ENCODE results near the gene ACAP1. TPM values are rescaled to one million over a fixed set of nuclear protein-coding genes. Genes with fewer than 3 reads are reported as not detected.

ACAP1 gene
- polyA plus RNA-seq, 1 donor (not counting 4 experiments of a cell fraction or from before 2014, with no cell fraction given): 1.7 TPM

DNA sequence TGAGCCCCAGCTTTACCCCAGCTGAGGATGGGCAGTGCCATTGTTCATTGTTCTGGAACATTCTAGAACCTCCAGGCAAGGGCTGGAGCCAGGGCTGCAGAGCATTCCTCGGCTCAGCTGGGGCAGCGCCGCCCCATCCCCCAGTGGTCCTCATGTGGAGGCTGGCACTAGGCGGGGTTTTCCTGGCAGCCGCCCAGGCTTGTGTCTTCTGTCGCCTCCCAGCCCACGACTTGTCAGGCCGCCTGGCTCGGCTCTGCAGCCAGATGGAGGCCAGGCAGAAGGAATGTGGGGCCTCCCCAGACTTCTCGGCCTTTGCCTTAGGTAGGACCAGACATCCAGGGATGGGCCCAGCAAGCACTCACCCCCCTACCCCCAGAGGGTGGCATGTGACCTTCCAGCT is 18.7 kb downstream of the ACAP1 start, which contains the start of gene TMEM95:
Gene TMEM95, plus strand, starts transcription at position 104 of the 400 bp plus-strand sequence. Its CDS starts 49 bp downstream, at position 153.
- Histone ChIP-seq H3K4me2 (ENCODE audit: control insufficient read depth, extremely low read depth, insufficient read depth, low read depth, low read length) (peak within 1 kb of the TSS; percentile 95), H3K9ac (ENCODE audit: control insufficient read depth, extremely low read depth, insufficient read depth, low read length) (peak within 1 kb of the TSS; percentile 69), H3K9me3 (ENCODE audit: control insufficient read depth, low read depth, low read length) (no peaks in the 10 kb centered on the region), H3K4me1 (ENCODE audit: control insufficient read depth, extremely low read depth, insufficient read depth, low read length) (peaks cover 36% of the 10 kb centered on the region), H4K20me1 (ENCODE audit: control insufficient read depth, extremely low read depth, insufficient read depth, low read length) (no peaks in the 10 kb centered on the region), H3K79me2 (ENCODE audit: control insufficient read depth, insufficient read depth, low read length) (peaks cover 23% of the 10 kb centered on the region), H2AFZ (ENCODE audit: control insufficient read depth, low read length) (no peak within 1 kb of the TSS), H3K27me3 (ENCODE audit: control insufficient read depth, extremely low read depth, insufficient read depth, low read length) (no peaks in the 10 kb centered on the region), H3K4me3 (ENCODE audit: control insufficient read depth in 2 of 3, extremely low read depth in 1 of 3, insufficient read depth in 2 of 3, low read depth in 1 of 3, low read length in 3 of 3) (peak within 1 kb of the TSS; percentile 45 to 58 (median 54)), H3K36me3 (ENCODE audit: control insufficient read depth in 2 of 2, extremely low read depth in 1 of 2, insufficient read depth in 2 of 2, low read length in 2 of 2) (no peaks in the 10 kb centered on the region), H3K9me1 (ENCODE audit: control insufficient read depth, extremely low read depth, insufficient read depth, low read length) (no peaks in the 10 kb centered on the region), H3K27ac (ENCODE audit: control insufficient read depth, insufficient read depth, low read length) (peak within 1 kb of the TSS; percentile 88)
- FAIRE-seq: no peak
- no peak for DNase-seq (ENCODE audit: low read depth, low spot score)
- dilution Hi-C loops (cut with MboI; ENCODE audit: extremely low pct_ligation_motif_present, low sequenced_read_pairs): no loop called here
- TF ChIP-seq, protein P1, sequence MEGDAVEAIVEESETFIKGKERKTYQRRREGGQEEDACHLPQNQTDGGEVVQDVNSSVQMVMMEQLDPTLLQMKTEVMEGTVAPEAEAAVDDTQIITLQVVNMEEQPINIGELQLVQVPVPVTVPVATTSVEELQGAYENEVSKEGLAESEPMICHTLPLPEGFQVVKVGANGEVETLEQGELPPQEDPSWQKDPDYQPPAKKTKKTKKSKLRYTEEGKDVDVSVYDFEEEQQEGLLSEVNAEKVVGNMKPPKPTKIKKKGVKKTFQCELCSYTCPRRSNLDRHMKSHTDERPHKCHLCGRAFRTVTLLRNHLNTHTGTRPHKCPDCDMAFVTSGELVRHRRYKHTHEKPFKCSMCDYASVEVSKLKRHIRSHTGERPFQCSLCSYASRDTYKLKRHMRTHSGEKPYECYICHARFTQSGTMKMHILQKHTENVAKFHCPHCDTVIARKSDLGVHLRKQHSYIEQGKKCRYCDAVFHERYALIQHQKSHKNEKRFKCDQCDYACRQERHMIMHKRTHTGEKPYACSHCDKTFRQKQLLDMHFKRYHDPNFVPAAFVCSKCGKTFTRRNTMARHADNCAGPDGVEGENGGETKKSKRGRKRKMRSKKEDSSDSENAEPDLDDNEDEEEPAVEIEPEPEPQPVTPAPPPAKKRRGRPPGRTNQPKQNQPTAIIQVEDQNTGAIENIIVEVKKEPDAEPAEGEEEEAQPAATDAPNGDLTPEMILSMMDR (optimal IDR thresholded peaks at IDR 0.05 in 1 of 3, IDR thresholded peaks at IDR 0.05 in 1 of 3, conservative IDR thresholded peaks at IDR 0.05 in 1 of 3; ENCODE audit: extremely low read depth in 1 of 3, insufficient read depth in 2 of 3, low read length in 3 of 3): no peak
- no peak for TF ChIP-seq EZH2 (IDR thresholded peaks at IDR 0.05; ENCODE audit: low read length)

DNA sequence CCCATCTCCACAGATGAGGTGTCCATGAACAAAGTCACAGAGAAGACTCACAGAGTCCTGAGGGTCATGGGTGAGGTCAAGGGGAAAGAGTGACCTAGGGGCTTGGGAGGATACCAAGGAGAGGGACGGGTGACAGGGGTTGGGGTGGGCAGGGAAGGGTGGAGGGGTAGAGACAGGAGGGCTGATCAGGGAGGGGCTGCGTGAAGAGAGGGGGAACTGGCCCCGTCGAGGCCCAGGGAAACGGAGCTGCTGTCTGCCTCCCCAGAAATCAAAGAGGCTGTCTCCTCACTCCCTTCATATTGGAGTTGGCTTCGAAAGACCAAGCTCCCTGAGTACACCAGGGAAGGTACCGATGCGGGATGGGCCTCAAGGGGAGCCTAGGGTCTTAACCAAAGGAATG is 19.2 kb downstream of the ACAP1 start:
- no peak overlapping the region for H2AFZ ChIP-seq (ENCODE audit: control insufficient read depth, low read length)
- H3K9me3 ChIP-seq (ENCODE audit: control insufficient read depth, low read depth, low read length): no peaks in the 10 kb centered on the region
- no peaks in the 10 kb centered on the region for H3K27me3 ChIP-seq (ENCODE audit: control insufficient read depth, extremely low read depth, insufficient read depth, low read length)
- TF ChIP-seq, protein P1 (optimal IDR thresholded peaks at IDR 0.05 in 1 of 3, IDR thresholded peaks at IDR 0.05 in 1 of 3, conservative IDR thresholded peaks at IDR 0.05 in 1 of 3; ENCODE audit: extremely low read depth in 1 of 3, insufficient read depth in 2 of 3, low read length in 3 of 3): no peak
- TF ChIP-seq EZH2 (IDR thresholded peaks at IDR 0.05; ENCODE audit: low read length): no peak
- H3K36me3 ChIP-seq (ENCODE audit: control insufficient read depth in 2 of 2, extremely low read depth in 1 of 2, insufficient read depth in 2 of 2, low read length in 2 of 2): no peaks in the 10 kb centered on the region
- no peaks in the 10 kb centered on the region for H3K9me1 ChIP-seq (ENCODE audit: control insufficient read depth, extremely low read depth, insufficient read depth, low read length)
- H4K20me1 ChIP-seq (ENCODE audit: control insufficient read depth, extremely low read depth, insufficient read depth, low read length): no peaks in the 10 kb centered on the region
- H3K4me2 ChIP-seq (ENCODE audit: control insufficient read depth, extremely low read depth, insufficient read depth, low read depth, low read length): no peak overlapping the region
- peak overlapping the region; percentile 51 for H3K27ac ChIP-seq (ENCODE audit: control insufficient read depth, insufficient read depth, low read length)
- no peak overlapping the region for H3K9ac ChIP-seq (ENCODE audit: control insufficient read depth, extremely low read depth, insufficient read depth, low read length)
- DNase-seq (ENCODE audit: low read depth, low spot score) (no peak), FAIRE-seq (peak; percentile 39)
- peaks cover 36% of the 10 kb centered on the region for H3K4me1 ChIP-seq (ENCODE audit: control insufficient read depth, extremely low read depth, insufficient read depth, low read length)
- no peak overlapping the region for H3K4me3 ChIP-seq (ENCODE audit: control insufficient read depth in 2 of 3, extremely low read depth in 1 of 3, insufficient read depth in 2 of 3, low read depth in 1 of 3, low read length in 3 of 3)
- H3K79me2 ChIP-seq (ENCODE audit: control insufficient read depth, insufficient read depth, low read length): peaks cover 23% of the 10 kb centered on the region
- dilution Hi-C loops (cut with MboI; ENCODE audit: extremely low pct_ligation_motif_present, low sequenced_read_pairs): no loop called here
